ENCODE results near the gene MITD1.

DNA sequence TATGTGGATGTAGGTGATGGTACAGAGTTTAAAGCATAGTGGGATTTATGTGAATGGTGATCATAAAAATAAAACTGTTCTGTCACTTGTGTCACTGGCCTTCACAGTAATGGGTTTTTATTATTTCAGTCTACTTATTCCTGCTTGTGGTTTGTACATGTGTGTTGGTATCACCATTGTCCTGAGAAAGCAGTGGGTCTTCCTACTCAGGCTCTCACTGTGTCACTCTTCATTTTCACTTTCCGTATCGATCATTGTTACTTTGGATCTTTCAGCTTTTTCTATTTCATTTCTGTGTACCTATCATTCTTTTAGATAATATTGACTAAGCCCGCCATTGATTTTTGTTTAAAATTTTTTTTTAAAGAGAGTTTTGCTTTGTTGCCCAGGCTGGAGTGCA lies 7.5 kb upstream of the MITD1 start:
- TF ChIP-seq, protein P1, sequence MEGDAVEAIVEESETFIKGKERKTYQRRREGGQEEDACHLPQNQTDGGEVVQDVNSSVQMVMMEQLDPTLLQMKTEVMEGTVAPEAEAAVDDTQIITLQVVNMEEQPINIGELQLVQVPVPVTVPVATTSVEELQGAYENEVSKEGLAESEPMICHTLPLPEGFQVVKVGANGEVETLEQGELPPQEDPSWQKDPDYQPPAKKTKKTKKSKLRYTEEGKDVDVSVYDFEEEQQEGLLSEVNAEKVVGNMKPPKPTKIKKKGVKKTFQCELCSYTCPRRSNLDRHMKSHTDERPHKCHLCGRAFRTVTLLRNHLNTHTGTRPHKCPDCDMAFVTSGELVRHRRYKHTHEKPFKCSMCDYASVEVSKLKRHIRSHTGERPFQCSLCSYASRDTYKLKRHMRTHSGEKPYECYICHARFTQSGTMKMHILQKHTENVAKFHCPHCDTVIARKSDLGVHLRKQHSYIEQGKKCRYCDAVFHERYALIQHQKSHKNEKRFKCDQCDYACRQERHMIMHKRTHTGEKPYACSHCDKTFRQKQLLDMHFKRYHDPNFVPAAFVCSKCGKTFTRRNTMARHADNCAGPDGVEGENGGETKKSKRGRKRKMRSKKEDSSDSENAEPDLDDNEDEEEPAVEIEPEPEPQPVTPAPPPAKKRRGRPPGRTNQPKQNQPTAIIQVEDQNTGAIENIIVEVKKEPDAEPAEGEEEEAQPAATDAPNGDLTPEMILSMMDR (IDR thresholded peaks at IDR 0.05) = no peak
- TF ChIP-seq POLR2AphosphoS5 (IDR thresholded peaks at IDR 0.05) = no peak
- no peak for TF ChIP-seq POLR2A (IDR thresholded peaks at IDR 0.05)

Measured in gastroesophageal sphincter (tissue), 3 donors.